Eye (tissue), 1 donor: ENCODE results near the gene BOK.
A peak's percentile ranks its signal among the peaks of the same experiment; 100 is the strongest.
"Not testable (repeated sequence)": the region's sequence is repeated elsewhere in the genome, so short reads cannot be mapped to it uniquely, and the experiment has no call there.

Source experiments
- DNase-seq: peaks from one replicate; pipeline ENCODE4 v3.0.0-alpha.2; 2015

BOK gene

DNA sequence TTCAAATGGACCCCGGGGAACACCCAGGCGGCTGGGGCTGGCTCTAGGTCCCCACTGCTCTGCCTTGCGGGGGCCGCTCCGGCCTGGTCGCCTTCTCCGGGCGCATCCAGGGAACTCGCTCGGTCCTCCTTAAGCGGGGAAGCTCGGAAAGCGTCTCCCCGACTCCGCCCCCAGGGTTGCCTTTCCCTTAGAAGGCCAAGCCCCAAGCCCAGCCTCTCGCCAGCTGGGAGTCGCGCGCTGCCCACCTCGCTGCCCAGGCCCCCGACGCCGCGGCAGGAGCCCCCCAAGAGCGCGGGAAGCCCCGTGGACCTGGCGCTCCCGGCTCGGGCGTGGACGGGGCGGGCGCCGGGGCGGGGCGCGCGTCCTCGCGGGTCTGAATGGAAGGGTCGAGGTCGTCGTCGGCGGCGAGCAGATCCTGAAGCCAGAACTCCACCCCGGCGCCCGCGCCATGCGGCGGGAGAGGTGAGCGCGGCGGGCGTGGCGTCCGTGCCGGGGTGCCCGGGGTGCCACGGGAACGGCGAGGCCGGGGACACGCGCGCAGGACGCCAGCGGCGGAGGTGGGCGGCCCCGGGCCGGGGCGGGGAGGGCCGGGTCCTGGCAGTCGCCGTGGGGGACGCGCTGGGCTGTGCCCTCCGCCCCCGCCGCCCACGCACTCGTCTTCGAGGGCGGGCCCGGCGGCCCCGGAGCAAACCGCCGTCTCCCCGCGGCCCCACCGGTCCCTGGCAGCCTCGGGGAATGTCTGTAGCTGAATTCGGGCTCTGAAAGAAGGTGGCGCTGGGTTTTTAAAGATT lies at the start of gene BOK:
BOK (plus strand) TSS at position 214 of the 791 bp plus-strand sequence. CDS start 739 bp downstream, outside the sequence.
- DNase-seq: peak; percentile 79

- no peak for DNase-seq
Measured at GRCh38 chr2:241509155-241509784, 49.3 kb upstream of the BOK start.

DNA sequence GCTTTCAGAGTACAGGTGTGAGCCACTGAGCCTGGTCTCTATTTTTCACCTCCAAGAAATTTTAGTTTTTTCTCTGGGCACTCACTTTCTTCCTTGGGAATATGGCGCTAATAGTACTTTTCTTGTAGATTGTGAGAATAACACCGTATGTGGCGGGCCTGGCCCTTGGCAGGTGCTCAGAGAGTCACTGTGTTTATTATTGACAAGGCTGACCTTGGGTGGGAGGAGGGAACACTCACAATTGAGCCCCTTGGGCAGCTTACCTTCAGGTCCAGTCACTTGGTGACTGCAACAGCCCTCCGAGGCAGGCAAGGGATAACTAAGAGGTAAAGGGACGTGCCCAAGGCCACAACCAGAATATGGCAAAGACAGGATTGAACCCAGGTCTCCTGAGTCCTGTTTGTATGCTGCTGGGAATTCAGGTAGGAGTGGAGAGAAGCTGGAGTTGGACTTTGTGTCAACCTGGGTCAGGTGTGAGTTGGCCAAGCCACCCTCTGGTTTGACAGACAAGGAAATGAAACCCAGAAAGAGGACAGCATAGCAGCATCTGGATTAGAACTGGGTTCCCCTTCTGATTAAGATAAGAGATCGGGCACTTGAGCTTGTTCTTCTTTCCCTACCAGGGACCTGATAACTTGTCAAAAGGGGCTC lies 47.3 kb upstream of the BOK start:
- no peak for DNase-seq

GRCh38 chr2:241514553-241514952 lies 44.0 kb upstream of the BOK start:
- DNase-seq: no peak

DNA sequence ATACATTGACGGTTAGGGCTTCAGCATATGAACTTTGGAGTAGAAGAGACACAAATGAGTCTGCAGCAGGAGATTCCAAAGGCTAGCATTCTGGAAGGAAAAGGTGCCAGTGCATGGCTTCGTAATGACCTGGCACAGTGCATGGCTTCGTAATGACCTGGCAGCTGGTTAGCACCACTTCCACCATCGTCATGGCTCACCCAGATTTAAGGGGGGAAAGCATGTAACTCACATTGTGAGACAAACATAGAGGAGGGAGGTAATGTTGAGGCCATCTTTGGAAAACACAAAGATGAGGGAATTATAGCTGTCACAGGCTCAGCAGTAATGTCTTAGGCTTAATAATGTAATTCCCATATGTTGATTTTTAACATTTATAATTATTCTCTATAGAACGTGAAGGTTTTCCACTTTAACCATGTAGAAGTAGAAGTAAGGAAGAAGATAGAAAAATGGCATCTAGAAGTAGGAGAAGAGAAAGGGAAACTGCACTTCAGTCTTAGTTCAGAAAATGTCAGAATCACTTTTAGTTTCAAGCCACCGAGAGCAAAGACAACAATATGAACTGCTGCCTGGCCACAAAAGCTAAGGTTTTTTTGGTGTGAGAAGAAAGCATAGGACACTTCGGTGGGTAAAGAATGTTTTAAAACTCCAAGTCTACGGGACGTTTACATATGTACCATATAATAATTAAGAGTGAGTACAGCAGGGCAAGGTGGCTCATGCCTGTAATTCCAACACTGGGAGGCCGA lies 43.4 kb upstream of the BOK start:
- DNase-seq: no peak

GRCh38 chr2:241516520-241516965 lies 42.0 kb upstream of the BOK start:
- no peak for DNase-seq

DNA sequence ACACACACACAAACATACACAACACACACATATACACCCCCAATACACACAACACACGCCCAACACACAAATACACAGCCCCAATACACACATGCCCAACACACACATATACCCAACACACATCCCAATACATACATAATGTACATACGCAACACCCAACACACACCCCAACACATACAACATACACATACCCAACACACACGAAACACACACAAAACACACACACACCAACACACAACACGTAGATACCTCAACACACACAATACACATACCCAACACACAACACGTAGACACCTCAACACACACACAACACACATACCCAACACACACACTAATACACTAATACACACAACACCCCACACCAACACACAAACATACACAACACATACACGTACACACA lies 41.2 kb upstream of the BOK start:
- DNase-seq: no peak

GRCh38 chr2:241519669-241520068 lies 38.9 kb upstream of the BOK start:
- peak; percentile 36 for DNase-seq

- no peak for DNase-seq
Measured at GRCh38 chr2:241522477-241522876, 36.1 kb upstream of the BOK start.

DNA sequence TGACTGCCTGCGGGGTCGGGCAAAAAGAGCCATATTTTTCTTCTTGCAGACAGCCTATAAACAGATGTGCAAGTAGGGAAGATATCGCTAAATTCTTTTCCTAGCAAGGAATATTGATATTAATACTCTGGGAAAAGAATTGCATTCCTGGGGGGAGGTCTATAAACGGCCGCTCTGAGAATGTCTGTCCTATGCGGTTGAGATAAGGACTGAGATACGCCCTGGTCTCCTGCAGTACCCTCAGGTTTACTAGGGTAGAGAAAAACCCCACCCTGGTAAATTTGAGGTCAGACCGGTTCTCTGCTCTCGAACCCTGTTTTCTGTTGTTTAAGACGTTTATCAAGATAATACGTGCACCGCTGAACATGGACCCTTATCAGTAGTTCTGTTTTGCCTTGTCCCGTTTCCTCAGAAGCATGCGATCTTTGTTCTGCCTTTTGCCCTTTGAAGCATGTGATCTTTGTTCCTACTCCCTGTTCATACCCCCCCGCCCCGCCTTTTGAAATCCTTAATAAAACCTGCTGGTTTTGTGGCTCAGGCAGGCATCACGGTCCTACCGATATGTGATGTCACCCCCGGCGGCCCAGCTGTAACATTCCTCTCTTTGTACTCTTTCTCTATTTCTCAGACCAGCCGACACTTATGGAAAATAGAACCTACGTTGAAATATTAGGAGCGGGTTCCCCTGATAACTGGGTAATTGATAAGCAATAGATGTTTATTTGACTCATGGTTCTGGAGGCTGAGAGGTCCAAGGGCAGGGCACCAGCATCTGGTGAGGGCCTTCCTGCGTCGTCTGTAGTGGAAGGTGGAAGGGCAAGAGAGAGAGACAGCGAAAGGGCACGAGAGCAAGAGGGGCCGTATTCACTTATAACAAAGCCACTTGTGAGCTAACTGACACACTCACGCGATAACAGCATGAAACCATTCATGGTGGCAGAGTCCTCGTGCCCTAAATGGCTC lies 32.4 kb upstream of the BOK start:
- DNase-seq: not testable (repeated sequence)

DNA sequence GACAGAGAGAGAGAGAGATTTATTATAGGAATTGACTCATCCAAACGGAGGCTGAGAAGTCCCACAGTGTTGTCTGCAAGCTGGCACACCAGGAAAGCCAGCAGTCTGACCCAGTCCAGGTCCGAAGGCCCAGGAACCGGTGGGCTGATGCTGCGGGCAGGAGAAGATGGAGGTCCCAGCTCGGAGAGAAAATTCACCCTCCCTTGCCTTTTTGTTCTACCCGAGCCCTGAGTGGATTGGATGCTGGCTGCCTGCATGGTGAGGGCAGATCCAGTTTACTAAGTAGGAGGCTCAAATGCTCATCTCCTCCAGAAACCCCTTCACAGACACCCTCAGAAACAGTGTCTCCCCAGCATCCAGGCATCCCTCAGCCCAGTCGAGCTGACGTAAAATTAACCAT lies 28.0 kb upstream of the BOK start:
- DNase-seq: no peak

GRCh38 chr2:241531161-241531722 lies 27.3 kb upstream of the BOK start:
- DNase-seq: no peak

DNA sequence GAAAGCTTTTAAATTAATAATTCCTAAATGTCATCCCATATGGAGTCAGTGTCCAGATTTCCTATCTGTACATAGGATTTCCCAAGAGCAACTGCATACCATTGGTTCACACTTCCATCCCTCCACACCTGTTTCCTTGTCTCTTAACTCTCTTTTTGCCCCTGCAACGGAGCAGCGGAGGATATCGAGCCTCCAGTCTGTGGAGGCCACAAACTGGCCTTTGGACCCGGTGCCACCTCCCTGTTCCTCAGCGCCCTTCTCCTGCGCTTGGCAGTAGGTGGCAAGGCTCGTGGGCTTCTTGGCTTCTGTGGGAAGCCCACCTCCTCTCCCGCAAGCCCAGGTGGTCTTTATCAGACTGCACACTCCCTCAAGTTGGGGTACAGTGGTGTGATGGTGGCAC lies 26.4 kb upstream of the BOK start:
- no peak for DNase-seq

- DNase-seq: no peak
Measured at GRCh38 chr2:241532733-241533601, 25.6 kb upstream of the BOK start.

DNA sequence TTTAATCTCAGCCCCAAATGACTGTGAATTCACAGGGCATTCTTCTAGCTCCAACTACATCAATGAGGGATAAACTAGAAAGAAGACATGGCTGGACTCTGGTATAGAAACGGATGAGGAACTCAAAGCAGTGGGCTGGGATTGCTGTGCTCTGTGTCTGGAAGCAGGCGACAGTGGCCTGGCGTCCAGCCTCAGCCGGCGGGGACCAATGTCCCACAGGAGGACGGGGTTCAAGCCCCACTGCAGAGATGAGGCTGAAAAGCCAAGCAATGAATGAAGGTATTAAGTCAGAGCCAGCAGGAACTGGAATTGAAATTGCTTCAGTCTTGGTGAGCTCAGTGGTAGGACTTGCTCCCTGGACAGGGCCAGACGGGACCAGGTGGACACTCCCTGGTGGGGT lies 24.3 kb upstream of the BOK start:
- DNase-seq: no peak

DNA sequence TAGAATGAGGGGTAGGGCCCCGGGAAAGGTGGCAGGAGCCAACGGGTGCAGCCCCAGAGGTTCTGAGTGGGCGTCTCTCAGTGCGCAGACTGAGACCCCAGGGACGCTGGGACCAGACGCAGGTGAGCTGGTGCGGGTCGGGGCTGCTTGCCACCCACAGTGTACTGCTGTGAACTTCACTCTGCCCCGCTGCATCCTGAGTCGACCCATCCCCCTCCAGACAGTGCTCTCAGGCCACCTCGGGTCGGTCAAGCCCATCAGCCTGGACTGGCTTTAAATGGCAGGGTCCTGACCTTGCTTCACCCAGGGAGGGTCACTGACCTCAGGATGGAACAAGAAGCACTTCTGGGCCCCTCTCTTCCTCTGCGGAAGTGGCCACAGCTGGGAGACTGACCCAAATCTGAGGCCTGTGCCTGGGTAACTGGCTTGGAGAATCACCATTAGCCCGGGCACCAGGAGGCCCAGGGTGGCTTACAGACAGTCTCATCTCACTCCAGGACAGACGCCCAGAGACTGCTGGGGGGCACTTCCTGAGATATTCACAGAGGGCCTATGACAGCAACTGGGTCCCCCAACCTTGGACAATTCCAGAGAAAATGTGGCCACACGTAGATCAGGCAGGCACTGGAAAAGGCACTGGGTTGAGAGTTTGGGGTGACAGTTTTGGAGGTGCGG lies 23.7 kb upstream of the BOK start:
- no peak for DNase-seq

GRCh38 chr2:241535871-241536655 lies 22.5 kb upstream of the BOK start:
- no peak for DNase-seq

GRCh38 chr2:241538838-241539615 lies 19.5 kb upstream of the BOK start:
- DNase-seq: no peak
